K562 (cell line): ENCODE data around the gene KLK10. TPM values are rescaled to one million over a fixed set of nuclear protein-coding genes. Genes with fewer than 3 reads are reported as not detected.

Experiments
- ATAC-seq: fragments of 200-7000 bp; cut with Tn5 transposase; 3 replicates; pipeline ENCODE4 v1.9.1; 2020; ENCODE audit warnings: moderate library complexity
- BruUV-seq: library from RNA; stranded (reverse); fragments of 400-500 nt; replicated peaks from 2 replicates; lab custom pipeline; 2021; lab: Mats Ljungman, UMichigan
- CTCF ChIA-PET: fragments of 300-600 bp; formaldehyde crosslinking; extraction: SDS; loops from one replicate; lab custom pipeline; 2021; ENCODE audit warnings: low intra/inter-chr PET ratio; lab: Yijun Ruan, JAX
- POLR2A ChIA-PET: fragments of 300-600, 350-650 bp; sonication (Branson Sonifier 250); formaldehyde crosslinking; extraction: SDS; loops from one replicate; lab custom pipeline; 2021; ENCODE audit warnings: antibody characterized with exemption, inconsistent platforms; lab: Yijun Ruan, JAX
- DNase-seq, 4 experiments: peaks; one replicate each; pipeline versions ENCODE4 v3.0.0 to v3.0.0-alpha.2; 2011 to 2018; ENCODE audit warnings: low spot score in 3 of 4, mixed read lengths in 3 of 4; ENCODE audit errors: extremely low read depth in 1 of 4
- FAIRE-seq: peaks from 2 replicates; lab custom pipeline; 2011; peaks lifted over from hg19 to GRCh38; lab: Jason Lieb, UNC
- H2AFZ ChIP-seq: 2 replicates; pipeline ENCODE4 v1.6.0; 2011; ENCODE audit warnings: low read depth, low read length, control low read depth, inconsistent platforms
- H3K27ac ChIP-seq: fragments of 200-600 bp; 3 replicates; pipeline ENCODE4 v1.8.0; 2011; ENCODE audit warnings: low read depth, mild to moderate bottlenecking, control low read depth, inconsistent platforms, low read length, moderate library complexity, mixed read lengths; ENCODE audit errors: extremely low read depth
- H3K27me3 ChIP-seq, 2 experiments: fragments of 300-600 bp in 1 of 2; 2 replicates in 1 of 2; 3 replicates in 1 of 2; pipeline versions ENCODE4 v1.6.0 to v1.8.0; 2011; ENCODE audit warnings: inconsistent platforms in 2 of 2, low read length in 2 of 2, mild to moderate bottlenecking in 1 of 2, mixed read lengths in 1 of 2, moderate library complexity in 1 of 2; ENCODE audit not compliant: control insufficient read depth in 2 of 2, insufficient read depth in 2 of 2
- H3K36me3 ChIP-seq: fragments of 300-600 bp; 3 replicates; pipeline ENCODE4 v1.8.0; 2011; ENCODE audit warnings: mild to moderate bottlenecking, low read length, inconsistent platforms; ENCODE audit not compliant: control insufficient read depth, insufficient read depth
- H3K4me1 ChIP-seq, 2 experiments: fragments of 200-600 bp in 1 of 2; replicated peaks in 1 of 2; 2 replicates in 1 of 2; 3 replicates in 1 of 2; pipeline versions ENCODE4 v1.5.1 to v1.8.0; 2011; ENCODE audit warnings: inconsistent platforms in 2 of 2, low read length in 2 of 2, mild to moderate bottlenecking in 1 of 2, mixed read lengths in 1 of 2, moderate library complexity in 1 of 2; ENCODE audit not compliant: control insufficient read depth in 2 of 2, insufficient read depth in 2 of 2
- H3K4me2 ChIP-seq: 2 replicates; pipeline ENCODE4 v1.6.1; 2011; ENCODE audit warnings: low read length, control low read depth, inconsistent platforms, mixed read lengths; ENCODE audit not compliant: insufficient read depth
- H3K4me3 ChIP-seq: fragments of 200-600 bp; sonication (generic), shearing (Covaris generic); 2 replicates; pipeline ENCODE4 v1.5.1; 2016; ENCODE audit warnings: control low read depth, inconsistent platforms
- H3K79me2 ChIP-seq: fragments of 200-600 bp; 3 replicates; pipeline ENCODE4 v1.8.0; 2011; ENCODE audit warnings: low read length, inconsistent platforms; ENCODE audit not compliant: control insufficient read depth, insufficient read depth
- H3K9ac ChIP-seq, 2 experiments: 2 replicates each; pipeline versions ENCODE4 v1.6.0 to v1.6.1; 2011; ENCODE audit warnings: low read depth in 2 of 2, low read length in 2 of 2, control low read depth in 1 of 2, inconsistent platforms in 1 of 2, mild to moderate bottlenecking in 1 of 2, mixed read lengths in 1 of 2; ENCODE audit not compliant: insufficient read depth in 1 of 2
- H3K9me1 ChIP-seq: one replicate; pipeline ENCODE4 v1.6.0; 2011; ENCODE audit warnings: inconsistent platforms, mild to moderate bottlenecking, low read length, moderate library complexity; ENCODE audit not compliant: control insufficient read depth, insufficient read depth
- H3K9me3 ChIP-seq: replicated peaks from 2 replicates; pipeline ENCODE4 v1.5.1; 2011; ENCODE audit warnings: low read depth, low read length, inconsistent platforms; ENCODE audit not compliant: control insufficient read depth, insufficient read depth
- H4K20me1 ChIP-seq: replicated peaks from 2 replicates; pipeline ENCODE4 v1.6.1; 2011; ENCODE audit warnings: low read length, inconsistent platforms, mixed read lengths; ENCODE audit not compliant: control insufficient read depth, insufficient read depth
- DIDO1 ChIP-seq: fragments of 450-650 bp; IDR thresholded peaks from 2 replicates; pipeline ENCODE4 v1.6.1; 2016; ENCODE audit warnings: low read depth, missing biosample characterization, missing genetic modification characterization
- NR2C1 ChIP-seq, 2 experiments: fragments of 450-650 bp; IDR thresholded peaks; 2 replicates each; pipeline ENCODE4 v1.6.1; 2017; ENCODE audit warnings: mild to moderate bottlenecking in 2 of 2, antibody characterized with exemption in 1 of 2, inconsistent platforms in 1 of 2, missing compliant biosample characterization in 1 of 2, missing genetic modification characterization in 1 of 2
- RBM25 ChIP-seq: fragments of 200-400 bp; formaldehyde crosslinking; IDR thresholded peaks from 2 replicates; pipeline ENCODE4 v1.6.1; 2018; ENCODE audit warnings: low read length, low read depth, moderate library complexity; ENCODE audit not compliant: severe bottlenecking
- ZFP36 ChIP-seq: fragments of 150-350 bp; IDR thresholded peaks from 2 replicates; pipeline ENCODE4 v1.6.1; 2018; ENCODE audit warnings: low read length, low read depth; ENCODE audit not compliant: partially characterized antibody
- ZNF436 ChIP-seq: fragments of 250-450, 450-650 bp; sonication (Bioruptor Pico); formaldehyde crosslinking; IDR thresholded peaks from 2 replicates; pipeline ENCODE4 v1.7.0; 2020; ENCODE audit warnings: mild to moderate bottlenecking
- WGBS: fragments of 100-300 bp; shearing (Covaris generic); methylation state at CpG from one replicate; pipeline ENCODE4 v1.1.6; 2016; ENCODE audit warnings: low coverage, mixed read lengths; ENCODE audit not compliant: insufficient coverage; ENCODE audit errors: missing lambda C conversion rate; 5-methylcytosine and 5-hydroxymethylcytosine counted together
- in situ Hi-C: fragments of 300-500 bp; cut with MboI; formaldehyde crosslinking; loops from 4 replicates; pipeline ENCODE4 v1.15.0; 2018; ENCODE audit warnings: inconsistent platforms, mixed read lengths
- intact Hi-C: fragments of 100-400 bp; cut with micrococcal nuclease; formaldehyde crosslinking; loops from 2 replicates; pipeline ENCODE4 v1.14.2; 2022
- polyA plus RNA-seq, 8 experiments: library from polyadenylated mRNA; depleted of rRNA in 4 of 8; stranded (reverse) in 5 of 8; unstranded in 3 of 8; fragments of >200 nt; fragmentation: Nextera tagmentation in 2 of 8; fragmentation: Illumina TruSeq in 1 of 8; extraction: Ambion mirVana in 2 of 8; extraction: Trizol in 1 of 8; gene quantifications; 2 replicates each; pipeline versions ENCODE4 v1.2.1 to v1.2.3, GENCODE V29; 2011 to 2014; ENCODE audit warnings: inconsistent platforms in 1 of 8, missing spikeins in 1 of 8
- total RNA-seq, 7 experiments: library from RNA; depleted of rRNA in 6 of 7; stranded (reverse); fragments of >200 nt in 6 of 7; fragmentation: Illumina TruSeq in 2 of 7; extraction: Trizol in 2 of 7; gene quantifications; 2 replicates each; pipeline versions ENCODE4 v1.2.1 to v1.2.3, GENCODE V29; 2011 to 2021; ENCODE audit warnings: low replicate concordance in 1 of 7

Gene KLK10
- total and polyA plus RNA-seq, 9 of the 15 experiments (the other 6 are each of a cell fraction or from before 2014, with no cell fraction given) = 0.11 TPM; not detected in 8

DNA sequence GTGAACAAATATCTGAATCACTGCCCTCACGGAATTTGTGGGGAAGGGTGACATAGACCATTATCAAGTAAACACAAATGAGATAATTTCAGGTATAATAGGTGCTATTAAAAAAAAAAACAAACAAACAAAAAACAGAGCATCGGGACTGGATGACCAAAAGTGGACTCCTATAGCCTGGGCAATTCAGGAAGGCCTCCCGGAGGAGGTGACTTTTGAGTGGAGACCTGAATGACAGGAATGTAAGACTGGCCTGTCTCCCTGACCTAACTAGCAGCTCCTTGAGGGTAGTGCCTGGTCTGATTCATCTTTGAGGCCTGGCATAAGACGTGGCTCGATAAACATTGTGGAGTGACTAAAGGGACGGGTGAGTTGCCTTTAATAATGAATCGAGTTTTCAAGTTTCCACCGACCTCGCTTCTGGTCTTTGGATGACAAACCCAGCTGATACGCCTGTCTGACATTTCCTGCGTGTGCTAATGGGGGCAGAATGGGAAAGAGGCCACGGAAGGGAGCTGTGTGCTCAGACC, 6.8 kb downstream of the KLK10 start:
- WGBS = 4% methylated on average over 12 of the region's 12 CpGs
- Histone ChIP-seq H3K9ac (no peak overlapping the region), H3K79me2 (no peaks in the 10 kb centered on the region), H3K36me3 (no peaks in the 10 kb centered on the region), H3K9me1 (no peaks in the 10 kb centered on the region), H3K9me3 (no peaks in the 10 kb centered on the region), H4K20me1 (peaks cover 2% of the 10 kb centered on the region; the same call in 1 of the 2 replicates), H3K4me2 (no peak overlapping the region), H3K27me3 (peaks cover 8 to 58% of the 10 kb centered on the region in 2 experiments; a peak in 4 of 5 replicates), H3K27ac (no peak overlapping the region), H2AFZ (no peak overlapping the region), H3K4me1 (peaks cover 0 to 8% of the 10 kb centered on the region in 2 experiments; a peak in 2 of 5 replicates), H3K4me3 (no peak overlapping the region)
- DNase-seq (no peak), FAIRE-seq (no peak), ATAC-seq (no peak)
- ChIA-PET POLR2A (interaction anchor here (0.6 to 1.2 kb wide), 2 partner anchors 25 to 96 kb away, joined by 4 read pairs; partner anchors contain the start of gene CTU1), CTCF (no interaction called here)
- in situ Hi-C loops (no loop called here), intact Hi-C loops (no loop called here)
- no TSS peak for BruUV-seq
- TF ChIP-seq ZFP36 (peak; percentile 93), ZNF436 (CRISPR knock-in tag) (0 out of 2 replicates have a peak, but pooled peaks have one; percentile 54), DIDO1 (no peak), RBM25 (peak; percentile 59), NR2C1 (IDR thresholded peaks at IDR 0.05) (no peak), NR2C1 (tag; IDR thresholded peaks at IDR 0.05) (no peak)
